Stimulated activated CD8-positive, alpha-beta memory T cell treated with anti-CD3 and anti-CD28 coated beads, Interleukin-4, amount 100 ng/mL, for 24 hours (primary cell): Measurements from ENCODE around the gene NLRP14.

Source experiments
- DNase-seq: peaks from one replicate; pipeline ENCODE4 v3.0.0-alpha.2; 2020; ENCODE audit warnings: low read depth

NLRP14 gene

GRCh38 chr11:7056828-7057513 is 36.7 kb downstream of the NLRP14 start:
- no peak for DNase-seq

- no peak for DNase-seq
Observed at GRCh38 chr11:7057641-7058040, 37.4 kb downstream of the NLRP14 start.

- DNase-seq, result no peak
Observed at GRCh38 chr11:7060868-7061267, 40.6 kb downstream of the NLRP14 start.

GRCh38 chr11:7062534-7062933 is 42.3 kb downstream of the NLRP14 start:
- no peak for DNase-seq

- no peak for DNase-seq
Observed at GRCh38 chr11:7072401-7073028, 52.2 kb downstream of the NLRP14 start.

- DNase-seq, result no peak
Observed at GRCh38 chr11:7077101-7077500, 56.8 kb downstream of the NLRP14 start.

- DNase-seq, result no peak
Observed at GRCh38 chr11:7079545-7080135, 59.4 kb downstream of the NLRP14 start.

- DNase-seq, result no peak
Observed at GRCh38 chr11:7080900-7081299, 60.6 kb downstream of the NLRP14 start.

GRCh38 chr11:7081441-7081840 is 61.2 kb downstream of the NLRP14 start:
- DNase-seq, result no peak

- no peak for DNase-seq
Observed at GRCh38 chr11:7088921-7089320, 68.6 kb downstream of the NLRP14 start, which contains the start of gene RBMXL2. Gene RBMXL2 (plus strand): TSS chr11:7088998. CDS start chr11:7089121, 123 bp downstream.

GRCh38 chr11:7089328-7090251 is 69.3 kb downstream of the NLRP14 start:
- no peak for DNase-seq

GRCh38 chr11:7098235-7098832 is 78.1 kb downstream of the NLRP14 start:
- no peak for DNase-seq

- no peak for DNase-seq
Observed at GRCh38 chr11:7115780-7116179, 95.5 kb downstream of the NLRP14 start.

GRCh38 chr11:7116370-7116769 is 96.1 kb downstream of the NLRP14 start:
- DNase-seq, result no peak
